NCI-H345 treated with DMSO at 0.1 percent for 48 hours (cell line): ENCODE measurements around the gene SCAANT1.

ENCODE experiments used
- DNase-seq: peaks from one replicate; lab custom pipeline; 2025; ENCODE audit not compliant: unreplicated experiment; lab: John Stamatoyannopoulos, UW

SCAANT1 gene

GRCh38 chr3:63864008-63864964 is 47.9 kb downstream of the SCAANT1 start:
- no peak for DNase-seq

DNA sequence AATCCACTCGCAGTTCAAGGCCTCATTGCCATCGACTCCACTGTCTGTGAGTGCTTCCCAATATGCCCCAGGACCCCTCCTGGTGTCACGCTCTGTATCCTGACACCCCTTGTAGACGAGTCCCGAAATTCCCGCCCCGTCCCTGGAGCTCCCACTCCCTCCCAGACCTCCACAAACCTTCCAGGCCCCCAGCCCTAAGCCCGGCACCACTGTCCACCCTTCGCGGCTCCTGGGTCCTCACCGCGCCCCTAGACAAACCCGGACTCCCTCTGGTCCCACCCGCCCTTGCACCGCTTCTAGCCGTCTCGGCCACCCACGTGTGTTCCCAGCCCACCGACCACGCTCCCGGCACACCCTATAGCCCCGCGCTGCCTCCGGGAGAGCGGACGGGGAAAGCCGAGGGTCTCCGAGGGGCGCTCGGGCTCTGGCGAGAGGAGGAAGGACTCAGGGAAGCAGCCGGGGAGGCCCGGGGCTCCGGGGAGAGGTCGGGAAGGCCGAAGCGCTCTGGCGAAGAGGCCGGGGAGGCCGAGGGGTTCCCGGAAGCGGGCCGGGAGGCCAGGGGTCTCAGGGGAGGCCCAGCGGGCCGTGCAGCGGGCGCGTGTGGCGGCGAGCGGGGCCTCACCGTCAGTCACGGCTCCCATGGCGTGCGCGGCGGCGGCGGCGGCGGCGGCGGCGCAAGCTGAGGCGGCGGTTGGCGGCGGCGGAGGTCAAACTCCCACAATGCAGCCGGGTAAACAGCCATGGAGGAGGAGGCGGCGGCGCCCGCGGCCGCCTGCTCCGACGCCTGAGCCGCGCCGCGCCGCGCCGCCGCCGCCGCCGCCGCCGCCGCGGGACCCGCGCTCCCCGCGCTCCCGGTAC is 48.8 kb downstream of the SCAANT1 start, which contains the start of the genes ATXN7 and THOC7:
Gene ATXN7 (plus strand): TSS at position 718 of the 858 bp plus-strand sequence. CDS start 48,732 bp downstream, outside the sequence.
Gene THOC7 (minus strand): TSS at position 656 of the 858 bp plus-strand sequence. CDS start 15 bp downstream, at position 641.
- DNase-seq = no peak

GRCh38 chr3:63862804-63863149 is 49.4 kb downstream of the SCAANT1 start:
- DNase-seq = no peak
